Prostate gland (tissue), 2 donors: ENCODE data around the gene CHIA. TPM values are rescaled to one million over a fixed set of nuclear protein-coding genes. Genes with fewer than 3 reads are reported as not detected.

Experiments
- DNase-seq: peaks from one replicate; pipeline ENCODE4 v3.0.0-alpha.2; 2019; ENCODE audit warnings: low spot score
- H3K27ac ChIP-seq, 2 donors: fragments of 200-600 bp; sonication (generic); 2 replicates each; pipeline ENCODE4 v1.5.1; 2017 to 2019
- H3K27me3 ChIP-seq: fragments of 200-600 bp; sonication (generic); replicated peaks from 2 replicates; pipeline ENCODE4 v1.5.1; 2019; ENCODE audit not compliant: insufficient read depth
- H3K36me3 ChIP-seq, 2 donors: fragments of 200-600 bp; sonication (generic); 1 replicate in 1 of 2; 2 replicates in 1 of 2; pipeline versions ENCODE4 v1.5.1 to v1.8.1; 2017 to 2019
- H3K4me1 ChIP-seq: fragments of 200-600 bp; sonication (generic); replicated peaks from 2 replicates; pipeline ENCODE4 v1.5.1; 2019
- H3K4me3 ChIP-seq, 2 donors: fragments of 200-600 bp; sonication (generic); 2 replicates each; pipeline ENCODE4 v1.5.1; 2017 to 2019
- H3K9me3 ChIP-seq: fragments of 200-600 bp; sonication (generic); 2 replicates; pipeline ENCODE4 v1.5.1; 2017
- CTCF ChIP-seq, 4 experiments: fragments of 200-600 bp in 2 of 4; fragments of 450-650 bp in 2 of 4; sonication (generic) in 2 of 4; IDR thresholded peaks; 1 replicate in 3 of 4; 2 replicates in 1 of 4; pipeline ENCODE4 v1.5.1; 2016 to 2019; ENCODE audit warnings: antibody characterized with exemption in 4 of 4, mild to moderate bottlenecking in 2 of 4, moderate library complexity in 2 of 4
- POLR2A ChIP-seq: fragments of 450-650 bp; IDR thresholded peaks from one replicate; pipeline ENCODE4 v1.6.1; 2016; ENCODE audit warnings: antibody characterized with exemption, mild to moderate bottlenecking
- POLR2AphosphoS5 ChIP-seq: sonication (generic); formaldehyde crosslinking; IDR thresholded peaks from one replicate; pipeline ENCODE4 v1.6.1; 2017; ENCODE audit warnings: antibody characterized with exemption
- WGBS: methylation state at CpG from one replicate; pipeline ENCODE4 v1.1.5; 2018; 5-methylcytosine and 5-hydroxymethylcytosine counted together
- intact Hi-C: fragments of 100-400 bp; cut with DNase I; formaldehyde crosslinking; loops from one replicate; pipeline ENCODE4 v1.14.2; 2022
- total RNA-seq, 2 donors: library from RNA; depleted of rRNA; stranded (reverse); fragments of >200 nt; gene quantifications; one replicate each; pipeline ENCODE4 v1.1.0, GENCODE V29; 2016

CHIA gene
- not detected for total RNA-seq

DNA sequence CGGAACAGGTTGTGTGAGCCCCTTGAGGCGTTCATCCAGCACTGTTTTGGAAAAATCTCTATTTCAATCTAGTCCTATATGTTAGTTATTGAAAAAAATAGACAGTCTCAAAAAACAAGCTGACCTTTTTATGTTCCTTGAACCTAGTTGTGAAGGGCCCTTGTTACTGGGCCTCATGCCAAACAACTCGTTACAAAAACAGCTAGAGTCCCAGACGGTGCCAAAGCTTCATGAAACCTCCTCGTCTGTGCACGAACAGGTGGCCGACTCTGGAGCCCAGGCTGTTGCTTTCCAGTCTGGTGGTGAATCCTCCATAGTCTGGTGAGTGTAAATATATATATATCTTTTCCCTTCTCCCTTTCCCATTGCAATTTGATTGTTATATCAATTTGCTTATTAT, at the start of gene CHIA:
CHIA (plus strand) TSS at position 222 of the 400 bp plus-strand sequence. CDS start 19,617 bp downstream, outside the sequence.
- Histone ChIP-seq H3K27me3 (no peaks in the 10 kb centered on the region), H3K9me3 (no peaks in the 10 kb centered on the region), H3K36me3 (no peaks in the 10 kb centered on the region), H3K27ac (no peak within 1 kb of the TSS), H3K4me1 (no peaks in the 10 kb centered on the region), H3K4me3 (no peak within 1 kb of the TSS)
- DNase-seq: no peak
- TF ChIP-seq POLR2AphosphoS5 (no peak), POLR2A (no peak), CTCF (IDR thresholded peaks at IDR 0.05) (no peak)
- 38% methylated on average over 7 of the region's 7 CpGs for WGBS
- intact Hi-C loops: no loop called here

- no peak for TF ChIP-seq CTCF (IDR thresholded peaks at IDR 0.05)
- no peak for TF ChIP-seq POLR2AphosphoS5
- no peak for TF ChIP-seq POLR2A
- no peak overlapping the region for H3K4me3 ChIP-seq
- no peak for DNase-seq
- no peaks in the 10 kb centered on the region for H3K4me1 ChIP-seq
- WGBS: 87% methylated on average over 2 of the region's 2 CpGs
- H3K27ac ChIP-seq: no peak overlapping the region
- no peaks in the 10 kb centered on the region for H3K36me3 ChIP-seq
- H3K27me3 ChIP-seq: no peaks in the 10 kb centered on the region
- intact Hi-C loops: no loop called here
- H3K9me3 ChIP-seq: no peaks in the 10 kb centered on the region
These were observed 48.9 kb upstream of the CHIA start for GRCh38 chr1:111241797-111242196.

DNA sequence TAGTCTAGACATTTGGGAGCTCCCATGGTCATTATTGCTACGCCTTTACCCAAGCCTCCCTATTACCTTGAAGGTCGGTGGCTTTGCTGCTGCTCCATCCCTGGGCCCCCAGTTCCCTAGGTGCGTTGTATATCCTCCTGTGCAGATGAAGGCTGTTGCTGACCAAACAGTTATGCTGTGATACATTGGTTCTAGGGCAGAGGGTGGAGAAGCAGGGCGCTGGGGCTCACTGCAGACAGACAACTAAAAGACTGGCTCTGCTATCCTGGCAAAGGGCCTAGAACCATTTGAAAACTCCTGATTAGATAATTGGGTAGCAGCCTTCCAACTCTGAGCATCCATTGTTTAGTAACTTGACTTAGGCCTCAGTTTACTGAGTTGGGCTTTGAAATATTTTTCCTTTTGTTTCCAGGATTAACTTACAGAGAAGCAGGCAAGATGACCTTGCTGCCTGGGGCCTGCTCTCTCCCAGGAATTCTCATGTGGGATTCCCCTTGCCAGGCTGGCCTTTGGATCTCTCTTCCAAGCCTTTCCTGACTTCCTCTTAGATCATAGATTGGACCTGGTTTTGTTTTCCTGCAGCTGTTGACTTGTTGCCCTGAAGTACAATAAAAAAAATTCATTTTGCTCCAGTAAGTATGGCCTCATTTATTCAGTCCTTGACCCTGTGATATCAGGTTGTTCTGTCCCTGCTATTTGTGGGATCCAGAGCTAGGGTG, 47.7 kb upstream of the CHIA start:
- H3K36me3 ChIP-seq: no peaks in the 10 kb centered on the region
- no peak for DNase-seq
- H3K27me3 ChIP-seq: no peaks in the 10 kb centered on the region
- TF ChIP-seq CTCF (IDR thresholded peaks at IDR 0.05) (no peak), POLR2AphosphoS5 (no peak), POLR2A (no peak)
- no peaks in the 10 kb centered on the region for H3K9me3 ChIP-seq
- 62% methylated on average over 4 of the region's 4 CpGs for WGBS
- H3K27ac ChIP-seq: no peak overlapping the region
- H3K4me1 ChIP-seq: no peaks in the 10 kb centered on the region
- intact Hi-C loops: no loop called here
- H3K4me3 ChIP-seq: no peak overlapping the region

DNA sequence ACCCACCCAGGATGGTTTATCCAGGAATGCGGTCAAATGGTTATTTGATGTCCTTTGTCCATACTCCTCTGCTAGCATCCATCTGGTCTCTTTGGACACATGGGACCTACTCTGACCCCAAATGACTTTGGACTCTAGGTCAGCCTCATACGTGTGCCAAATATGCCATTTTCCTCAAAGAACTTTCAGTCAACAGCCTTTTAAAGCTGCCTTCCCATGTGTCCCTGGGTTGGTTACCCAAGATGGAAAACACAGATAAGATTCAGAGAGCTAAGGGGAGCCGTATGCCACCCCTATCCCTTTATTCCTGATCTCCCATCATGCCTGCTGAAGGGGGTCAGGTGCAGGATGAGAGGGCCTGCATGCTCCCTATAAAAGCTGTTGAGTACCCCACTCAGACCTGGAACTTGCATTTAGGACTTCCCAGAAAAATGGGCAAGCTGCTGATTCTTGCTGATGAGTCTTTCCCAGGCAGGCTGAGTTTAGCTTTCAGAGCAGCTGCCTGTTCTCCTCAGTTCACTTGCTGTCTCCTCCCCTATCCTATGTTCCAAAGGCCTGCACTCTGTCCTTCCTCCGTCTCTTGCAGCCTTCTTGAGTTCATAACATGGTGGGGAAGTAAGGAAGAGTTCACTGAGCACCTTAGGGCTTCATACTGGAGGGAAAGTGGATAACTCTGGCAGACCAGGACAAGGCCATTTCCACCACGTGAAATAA, 43.4 kb upstream of the CHIA start:
- intact Hi-C loops: no loop called here
- 64% methylated on average over 5 of the region's 5 CpGs for WGBS
- H3K27me3 ChIP-seq: no peaks in the 10 kb centered on the region

More for the DNA sequence above, 43.4 kb upstream of the CHIA start:
- no peak for DNase-seq
- no peaks in the 10 kb centered on the region for H3K36me3 ChIP-seq
- no peak overlapping the region for H3K27ac ChIP-seq
- no peak overlapping the region for H3K4me3 ChIP-seq
- no peaks in the 10 kb centered on the region for H3K9me3 ChIP-seq
- no peak for TF ChIP-seq POLR2A
- TF ChIP-seq CTCF (IDR thresholded peaks at IDR 0.05): no peak
- no peak for TF ChIP-seq POLR2AphosphoS5
- H3K4me1 ChIP-seq: no peaks in the 10 kb centered on the region
